K562 (cell line): ENCODE measurements around the gene C11orf54. TPM values are rescaled to one million over a fixed set of nuclear protein-coding genes. Genes with fewer than 3 reads are reported as not detected.

ENCODE experiments used
- ATAC-seq: fragments of 200-7000 bp; cut with Tn5 transposase; 3 replicates; pipeline ENCODE4 v1.9.1; 2020; ENCODE audit warnings: moderate library complexity
- BruUV-seq: library from RNA; stranded (reverse); fragments of 400-500 nt; replicated peaks from 2 replicates; lab custom pipeline; 2021; lab: Mats Ljungman, UMichigan
- CTCF ChIA-PET: fragments of 300-600 bp; formaldehyde crosslinking; extraction: SDS; loops from one replicate; lab custom pipeline; 2021; ENCODE audit warnings: low intra/inter-chr PET ratio; lab: Yijun Ruan, JAX
- POLR2A ChIA-PET: fragments of 300-600, 350-650 bp; sonication (Branson Sonifier 250); formaldehyde crosslinking; extraction: SDS; loops from one replicate; lab custom pipeline; 2021; ENCODE audit warnings: antibody characterized with exemption, inconsistent platforms; lab: Yijun Ruan, JAX
- DNase-seq, 4 experiments: peaks; one replicate each; pipeline versions ENCODE4 v3.0.0 to v3.0.0-alpha.2; 2011 to 2018; ENCODE audit warnings: low spot score in 3 of 4, mixed read lengths in 3 of 4; ENCODE audit errors: extremely low read depth in 1 of 4
- FAIRE-seq: peaks from 2 replicates; lab custom pipeline; 2011; peaks lifted over from hg19 to GRCh38; lab: Jason Lieb, UNC
- H2AFZ ChIP-seq: 2 replicates; pipeline ENCODE4 v1.6.0; 2011; ENCODE audit warnings: low read depth, low read length, control low read depth, inconsistent platforms
- H3K27ac ChIP-seq: fragments of 200-600 bp; 3 replicates; pipeline ENCODE4 v1.8.0; 2011; ENCODE audit warnings: low read depth, mild to moderate bottlenecking, control low read depth, inconsistent platforms, low read length, moderate library complexity, mixed read lengths; ENCODE audit errors: extremely low read depth
- H3K27me3 ChIP-seq, 2 experiments: fragments of 300-600 bp in 1 of 2; 2 replicates in 1 of 2; 3 replicates in 1 of 2; pipeline versions ENCODE4 v1.6.0 to v1.8.0; 2011; ENCODE audit warnings: inconsistent platforms in 2 of 2, low read length in 2 of 2, mild to moderate bottlenecking in 1 of 2, mixed read lengths in 1 of 2, moderate library complexity in 1 of 2; ENCODE audit not compliant: control insufficient read depth in 2 of 2, insufficient read depth in 2 of 2
- H3K36me3 ChIP-seq: fragments of 300-600 bp; 3 replicates; pipeline ENCODE4 v1.8.0; 2011; ENCODE audit warnings: mild to moderate bottlenecking, low read length, inconsistent platforms; ENCODE audit not compliant: control insufficient read depth, insufficient read depth
- H3K4me1 ChIP-seq, 2 experiments: fragments of 200-600 bp in 1 of 2; replicated peaks in 1 of 2; 2 replicates in 1 of 2; 3 replicates in 1 of 2; pipeline versions ENCODE4 v1.5.1 to v1.8.0; 2011; ENCODE audit warnings: inconsistent platforms in 2 of 2, low read length in 2 of 2, mild to moderate bottlenecking in 1 of 2, mixed read lengths in 1 of 2, moderate library complexity in 1 of 2; ENCODE audit not compliant: control insufficient read depth in 2 of 2, insufficient read depth in 2 of 2
- H3K4me2 ChIP-seq: 2 replicates; pipeline ENCODE4 v1.6.1; 2011; ENCODE audit warnings: low read length, control low read depth, inconsistent platforms, mixed read lengths; ENCODE audit not compliant: insufficient read depth
- H3K4me3 ChIP-seq: fragments of 200-600 bp; sonication (generic), shearing (Covaris generic); 2 replicates; pipeline ENCODE4 v1.5.1; 2016; ENCODE audit warnings: control low read depth, inconsistent platforms
- H3K79me2 ChIP-seq: fragments of 200-600 bp; 3 replicates; pipeline ENCODE4 v1.8.0; 2011; ENCODE audit warnings: low read length, inconsistent platforms; ENCODE audit not compliant: control insufficient read depth, insufficient read depth
- H3K9ac ChIP-seq, 2 experiments: 2 replicates each; pipeline versions ENCODE4 v1.6.0 to v1.6.1; 2011; ENCODE audit warnings: low read depth in 2 of 2, low read length in 2 of 2, control low read depth in 1 of 2, inconsistent platforms in 1 of 2, mild to moderate bottlenecking in 1 of 2, mixed read lengths in 1 of 2; ENCODE audit not compliant: insufficient read depth in 1 of 2
- H3K9me1 ChIP-seq: one replicate; pipeline ENCODE4 v1.6.0; 2011; ENCODE audit warnings: inconsistent platforms, mild to moderate bottlenecking, low read length, moderate library complexity; ENCODE audit not compliant: control insufficient read depth, insufficient read depth
- H3K9me3 ChIP-seq: replicated peaks from 2 replicates; pipeline ENCODE4 v1.5.1; 2011; ENCODE audit warnings: low read depth, low read length, inconsistent platforms; ENCODE audit not compliant: control insufficient read depth, insufficient read depth
- H4K20me1 ChIP-seq: replicated peaks from 2 replicates; pipeline ENCODE4 v1.6.1; 2011; ENCODE audit warnings: low read length, inconsistent platforms, mixed read lengths; ENCODE audit not compliant: control insufficient read depth, insufficient read depth
- CBFA2T2 ChIP-seq: fragments of 450-650 bp; conservative IDR thresholded peaks from 2 replicates; pipeline ENCODE4 v1.6.1; 2017; ENCODE audit warnings: mild to moderate bottlenecking
- CBFA2T3 ChIP-seq: fragments of 450-650 bp; IDR thresholded peaks from 2 replicates; pipeline ENCODE4 v1.6.1; 2017
- KDM1A ChIP-seq, 2 experiments: fragments of 450-650 bp; IDR thresholded peaks; 2 replicates each; pipeline ENCODE4 v1.6.1; 2016; ENCODE audit warnings: mild to moderate bottlenecking in 2 of 2
- NCOR1 ChIP-seq: fragments of 450-650 bp; IDR thresholded peaks from 2 replicates; pipeline ENCODE4 v1.6.1; 2016; ENCODE audit warnings: mild to moderate bottlenecking, moderate library complexity
- NR1H2 ChIP-seq: sonication (generic); formaldehyde crosslinking; IDR thresholded peaks from 2 replicates; pipeline ENCODE4 v1.4.0; 2020; ENCODE audit warnings: mild to moderate bottlenecking, missing genetic modification reagents
- RCOR1 ChIP-seq, 2 experiments: IDR thresholded peaks; 2 replicates each; pipeline ENCODE4 v1.6.1; 2012; ENCODE audit warnings: low read depth in 2 of 2, low read length in 2 of 2, borderline replicate concordance in 1 of 2, improper control_type of control experiment in 1 of 2
- SOX6 ChIP-seq: fragments of 450-650 bp; IDR thresholded peaks from 2 replicates; pipeline ENCODE4 v1.6.1; 2014; ENCODE audit warnings: mild to moderate bottlenecking
- WGBS: fragments of 100-300 bp; shearing (Covaris generic); methylation state at CpG from one replicate; pipeline ENCODE4 v1.1.6; 2016; ENCODE audit warnings: low coverage, mixed read lengths; ENCODE audit not compliant: insufficient coverage; ENCODE audit errors: missing lambda C conversion rate; 5-methylcytosine and 5-hydroxymethylcytosine counted together
- in situ Hi-C: fragments of 300-500 bp; cut with MboI; formaldehyde crosslinking; loops from 4 replicates; pipeline ENCODE4 v1.15.0; 2018; ENCODE audit warnings: inconsistent platforms, mixed read lengths
- intact Hi-C: fragments of 100-400 bp; cut with micrococcal nuclease; formaldehyde crosslinking; loops from 2 replicates; pipeline ENCODE4 v1.14.2; 2022
- polyA plus RNA-seq, 8 experiments: library from polyadenylated mRNA; depleted of rRNA in 4 of 8; stranded (reverse) in 5 of 8; unstranded in 3 of 8; fragments of >200 nt; fragmentation: Nextera tagmentation in 2 of 8; fragmentation: Illumina TruSeq in 1 of 8; extraction: Ambion mirVana in 2 of 8; extraction: Trizol in 1 of 8; gene quantifications; 2 replicates each; pipeline versions ENCODE4 v1.2.1 to v1.2.3, GENCODE V29; 2011 to 2014; ENCODE audit warnings: inconsistent platforms in 1 of 8, missing spikeins in 1 of 8
- total RNA-seq, 7 experiments: library from RNA; depleted of rRNA in 6 of 7; stranded (reverse); fragments of >200 nt in 6 of 7; fragmentation: Illumina TruSeq in 2 of 7; extraction: Trizol in 2 of 7; gene quantifications; 2 replicates each; pipeline versions ENCODE4 v1.2.1 to v1.2.3, GENCODE V29; 2011 to 2021; ENCODE audit warnings: low replicate concordance in 1 of 7
- TF ChIP-seq, protein P1 (sequence below): fragments of 250-450 bp; sonication (Bioruptor Pico); IDR thresholded peaks from 2 replicates; pipeline ENCODE4 v1.5.0; 2020; ENCODE audit warnings: mild to moderate bottlenecking

The C11orf54 gene
- total and polyA plus RNA-seq, 9 of the 15 experiments (the other 6 are each of a cell fraction or from before 2014, with no cell fraction given), result 13.4 to 33.0 (median 23.1) TPM

DNA sequence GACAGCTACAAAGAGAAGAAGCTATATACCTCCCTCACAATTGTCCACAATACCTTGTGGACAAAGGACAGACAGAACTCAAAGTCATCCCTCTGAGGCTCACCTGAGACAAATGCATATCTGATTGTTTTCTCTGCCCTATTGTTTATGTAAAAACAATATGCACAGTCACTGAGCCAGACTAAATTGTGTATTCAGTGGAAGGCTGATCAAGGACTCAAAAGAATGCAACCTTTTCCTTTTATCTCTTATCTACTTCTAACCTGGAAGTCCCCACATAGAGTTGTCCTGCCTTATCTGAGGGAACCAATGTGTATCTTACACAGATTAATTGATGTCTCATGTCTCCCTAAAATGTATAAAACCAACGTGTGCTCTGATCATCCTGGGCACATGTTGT lies 28.7 kb downstream of the C11orf54 start:
- Histone ChIP-seq H3K79me2 (no peaks in the 10 kb centered on the region), H3K27me3 (no peaks in the 10 kb centered on the region), H3K9me3 (no peaks in the 10 kb centered on the region; the same call in 1 of the 2 replicates), H3K9me1 (no peaks in the 10 kb centered on the region), H3K9ac (no peak overlapping the region), H3K4me3 (no peak overlapping the region), H3K27ac (no peak overlapping the region), H4K20me1 (no peaks in the 10 kb centered on the region), H3K4me1 (peaks cover 0 to 5% of the 10 kb centered on the region in 2 experiments; a peak in 1 of 5 replicates), H3K4me2 (no peak overlapping the region), H2AFZ (no peak overlapping the region), H3K36me3 (no peaks in the 10 kb centered on the region)
- 0% methylated on average over 1 of the region's 1 CpG for WGBS
- POLR2A ChIA-PET, result interaction anchor here (1.2 to 2.5 kb wide), 2 partner anchors 14 to 29 kb away, joined by 4 to 13 read pairs; partner anchors contain the start of genes C11orf54, MED17 and TAF1D
- in situ Hi-C loops (no loop called here), intact Hi-C loops (no loop called here)
- FAIRE-seq, result no peak
- CTCF ChIA-PET, result no interaction called here
- ATAC-seq, result no peak
- TF ChIP-seq SOX6 (peak; percentile 40; the same call in 1 of the 2 replicates), CBFA2T2 (peak; percentile 32; the same call in 1 of the 2 replicates), CBFA2T3 (peak; percentile 56), RCOR1 (IDR thresholded peaks at IDR 0.05; ENCODE audit: borderline replicate concordance in 1 of 2, low read depth in 2 of 2, low read length in 2 of 2) (0 out of 4 replicates have a peak, but pooled peaks of 1 of the 2 experiments have one; percentile 49), NCOR1 (peak; percentile 7; the same call in 1 of the 2 replicates), NR1H2 (no peak), KDM1A (IDR thresholded peaks at IDR 0.05) (peak; percentile 23 to 48; a peak in 1 of 4 replicates)
- TF ChIP-seq, protein P1, sequence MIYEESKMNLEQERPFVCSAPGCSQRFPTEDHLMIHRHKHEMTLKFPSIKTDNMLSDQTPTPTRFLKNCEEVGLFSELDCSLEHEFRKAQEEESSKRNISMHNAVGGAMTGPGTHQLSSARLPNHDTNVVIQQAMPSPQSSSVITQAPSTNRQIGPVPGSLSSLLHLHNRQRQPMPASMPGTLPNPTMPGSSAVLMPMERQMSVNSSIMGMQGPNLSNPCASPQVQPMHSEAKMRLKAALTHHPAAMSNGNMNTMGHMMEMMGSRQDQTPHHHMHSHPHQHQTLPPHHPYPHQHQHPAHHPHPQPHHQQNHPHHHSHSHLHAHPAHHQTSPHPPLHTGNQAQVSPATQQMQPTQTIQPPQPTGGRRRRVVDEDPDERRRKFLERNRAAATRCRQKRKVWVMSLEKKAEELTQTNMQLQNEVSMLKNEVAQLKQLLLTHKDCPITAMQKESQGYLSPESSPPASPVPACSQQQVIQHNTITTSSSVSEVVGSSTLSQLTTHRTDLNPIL (CRISPR knock-in tag), result no peak
- DNase-seq, result no peak
- no TSS peak for BruUV-seq
